H9 (cell line): ENCODE results near the gene SLC38A1. TPM values are rescaled to one million over a fixed set of nuclear protein-coding genes. Genes with fewer than 3 reads are reported as not detected.

Experiments
- DNase-seq: peaks from one replicate; pipeline ENCODE4 v3.0.0-alpha.2; 2017
- H2AFZ ChIP-seq: one replicate; pipeline ENCODE4 v1.6.1; 2013; ENCODE audit warnings: mild to moderate bottlenecking, low read length, control low read depth, moderate library complexity
- H2AK5ac ChIP-seq: 2 replicates; pipeline ENCODE4 v1.6.1; 2013; ENCODE audit warnings: low read length, control low read depth, mixed read lengths; ENCODE audit not compliant: insufficient read length
- H2BK120ac ChIP-seq: one replicate; pipeline ENCODE4 v1.6.1; 2013; ENCODE audit warnings: low read depth, mild to moderate bottlenecking, low read length, control low read depth, inconsistent platforms; ENCODE audit not compliant: poor library complexity, severe bottlenecking
- H2BK12ac ChIP-seq: 2 replicates; pipeline ENCODE4 v1.6.1; 2013; ENCODE audit warnings: low read length, control low read depth, mixed read lengths, low read depth; ENCODE audit not compliant: insufficient read length
- H2BK15ac ChIP-seq: 2 replicates; pipeline ENCODE4 v1.6.1; 2013; ENCODE audit warnings: low read depth, low read length, control low read depth
- H2BK20ac ChIP-seq: one replicate; pipeline ENCODE4 v1.6.1; 2013; ENCODE audit warnings: low read depth, mild to moderate bottlenecking, low read length, control low read depth, inconsistent platforms; ENCODE audit not compliant: poor library complexity, severe bottlenecking
- H2BK5ac ChIP-seq: 2 replicates; pipeline ENCODE4 v1.6.1; 2013; ENCODE audit warnings: low read length, control low read depth, mixed read lengths; ENCODE audit not compliant: insufficient read length
- H3K14ac ChIP-seq: 2 replicates; pipeline ENCODE4 v1.6.1; 2013; ENCODE audit warnings: low read length, control low read depth; ENCODE audit not compliant: insufficient read depth
- H3K18ac ChIP-seq: 2 replicates; pipeline ENCODE4 v1.6.1; 2013; ENCODE audit warnings: low read depth, mild to moderate bottlenecking, mixed read lengths, low read length, control low read depth; ENCODE audit not compliant: insufficient read length
- H3K23ac ChIP-seq: 2 replicates; pipeline ENCODE4 v1.6.1; 2013; ENCODE audit warnings: low read length, control low read depth, mixed read lengths, low read depth; ENCODE audit not compliant: insufficient read length
- H3K23me2 ChIP-seq: 2 replicates; pipeline ENCODE4 v1.6.1; 2013; ENCODE audit warnings: low read depth, mild to moderate bottlenecking, mixed read lengths, low read length, control low read depth; ENCODE audit not compliant: insufficient read length, poor library complexity, severe bottlenecking
- H3K27ac ChIP-seq: 2 replicates; pipeline ENCODE4 v1.5.1; 2013; ENCODE audit warnings: low read length, control low read depth, mixed read lengths, low read depth; ENCODE audit not compliant: insufficient read length
- H3K27me3 ChIP-seq: 2 replicates; pipeline ENCODE4 v1.6.1; 2013; ENCODE audit warnings: low read length, control low read depth, inconsistent platforms; ENCODE audit not compliant: insufficient read depth
- H3K4ac ChIP-seq: 2 replicates; pipeline ENCODE4 v1.6.1; 2013; ENCODE audit warnings: low read depth, mild to moderate bottlenecking, control low read depth, inconsistent platforms, low read length, moderate library complexity
- H3K4me1 ChIP-seq: 2 replicates; pipeline ENCODE4 v1.6.1; 2013; ENCODE audit warnings: low read length, control low read depth, inconsistent platforms; ENCODE audit not compliant: insufficient read depth
- H3K4me2 ChIP-seq: 2 replicates; pipeline ENCODE4 v1.6.1; 2013; ENCODE audit warnings: low read length, control low read depth, mixed read lengths; ENCODE audit not compliant: insufficient read length, insufficient read depth
- H3K56ac ChIP-seq: 2 replicates; pipeline ENCODE4 v1.6.1; 2013; ENCODE audit warnings: low read depth, mild to moderate bottlenecking, mixed read lengths, low read length, control low read depth; ENCODE audit not compliant: insufficient read length
- H3K79me1 ChIP-seq: 2 replicates; pipeline ENCODE4 v1.6.1; 2013; ENCODE audit warnings: low read depth, mild to moderate bottlenecking, moderate library complexity, low read length, control low read depth, inconsistent platforms; ENCODE audit not compliant: insufficient read depth, poor library complexity, severe bottlenecking
- H3K79me2 ChIP-seq: 2 replicates; pipeline ENCODE4 v1.6.1; 2013; ENCODE audit warnings: low read length, control low read depth, inconsistent platforms; ENCODE audit not compliant: insufficient read depth
- H3K9ac ChIP-seq: 2 replicates; pipeline ENCODE4 v1.6.1; 2013; ENCODE audit warnings: low read length, control low read depth, mixed read lengths; ENCODE audit not compliant: insufficient read length; ENCODE audit errors: extremely low read depth
- H3K9me3 ChIP-seq: one replicate; pipeline ENCODE4 v1.6.1; 2013; ENCODE audit warnings: low read depth, low read length, inconsistent platforms; ENCODE audit not compliant: control insufficient read depth
- H3T11ph ChIP-seq: one replicate; pipeline ENCODE4 v1.6.1; 2013; ENCODE audit warnings: mild to moderate bottlenecking, low read length, control low read depth, inconsistent platforms
- H4K20me1 ChIP-seq: one replicate; pipeline ENCODE4 v1.6.1; 2013; ENCODE audit not compliant: control insufficient read depth, insufficient read length, insufficient read depth
- H4K5ac ChIP-seq: 2 replicates; pipeline ENCODE4 v1.6.1; 2013; ENCODE audit warnings: low read depth, mild to moderate bottlenecking, mixed read lengths, low read length, control low read depth; ENCODE audit not compliant: insufficient read length
- H4K8ac ChIP-seq: replicated peaks from 2 replicates; pipeline ENCODE4 v1.6.1; 2013; ENCODE audit warnings: low read length, control low read depth, mixed read lengths, low read depth; ENCODE audit not compliant: insufficient read length
- H4K91ac ChIP-seq: 2 replicates; pipeline ENCODE4 v1.6.1; 2013; ENCODE audit warnings: low read depth, mild to moderate bottlenecking, moderate library complexity, mixed read lengths, low read length, control low read depth; ENCODE audit not compliant: insufficient read length
- H3K27ac Mint-ChIP-seq, 3 experiments: 2 replicates in 2 of 3; 3 replicates in 1 of 3; pipeline ENCODE4 v1.8.0; 2020 to 2021; ENCODE audit warnings: mixed read lengths in 3 of 3, mild to moderate bottlenecking in 1 of 3, moderate library complexity in 1 of 3
- H3K27me3 Mint-ChIP-seq: 2 replicates; pipeline ENCODE4 v1.8.0; 2021; ENCODE audit warnings: low read depth, mild to moderate bottlenecking, moderate library complexity, mixed read lengths
- H3K36me3 Mint-ChIP-seq, 3 experiments: 2 replicates in 2 of 3; 3 replicates in 1 of 3; pipeline ENCODE4 v1.8.0; 2020 to 2021; ENCODE audit warnings: low read depth in 3 of 3, mixed read lengths in 3 of 3; ENCODE audit not compliant: insufficient read depth in 1 of 3
- H3K4me1 Mint-ChIP-seq, 2 experiments: 2 replicates each; pipeline ENCODE4 v1.8.0; 2020; ENCODE audit warnings: mixed read lengths in 2 of 2
- H3K4me3 Mint-ChIP-seq, 2 experiments: 2 replicates in 1 of 2; 3 replicates in 1 of 2; pipeline ENCODE4 v1.8.0; 2020 to 2021; ENCODE audit warnings: mild to moderate bottlenecking in 2 of 2, mixed read lengths in 2 of 2, moderate library complexity in 1 of 2
- H3K9me3 Mint-ChIP-seq, 2 experiments: 2 replicates in 1 of 2; 3 replicates in 1 of 2; pipeline ENCODE4 v1.8.0; 2020; ENCODE audit warnings: mild to moderate bottlenecking in 2 of 2, mixed read lengths in 2 of 2, moderate library complexity in 1 of 2
- CTCF ChIP-seq: fragments of 200-600 bp; sonication (generic); conservative IDR thresholded peaks from 3 replicates; pipeline ENCODE4 v1.8.0; 2021; ENCODE audit warnings: antibody characterized with exemption, mild to moderate bottlenecking
- WGBS: extraction: QIAGEN DNeasy Blood & Tissue Kit; methylation state at CpG from one replicate; pipeline ENCODE4 v1.1.7; 2013; ENCODE audit warnings: missing lambda C conversion rate, low lambda C conversion rate, mixed read lengths; ENCODE audit not compliant: insufficient read length; ENCODE audit errors: extremely low coverage; 5-methylcytosine and 5-hydroxymethylcytosine counted together
- total RNA-seq: library from RNA; stranded (reverse); gene quantifications from 2 replicates; pipeline ENCODE4 v1.2.1, GENCODE V29; 2021

SLC38A1 gene
- total RNA-seq, 1 experiment from 2014 or later: 216 TPM

- Mint-ChIP-seq H3K27me3 (no peaks in the 10 kb centered on the region), H3K36me3 (peaks cover 2 to 6% (median 5%) of the 10 kb centered on the region in 3 experiments; a peak in 5 of 7 replicates), H3K4me1 (peaks cover 5 to 9% of the 10 kb centered on the region in 2 experiments; a peak in 3 of 4 replicates), H3K27ac (no peak overlapping the region), H3K4me3 (no peak overlapping the region), H3K9me3 (peaks cover 0 to under 1% of the 10 kb centered on the region in 2 experiments; a peak in 1 of 5 replicates)
- no peak for TF ChIP-seq CTCF
- Histone ChIP-seq H3K9ac (no peak overlapping the region), H4K8ac (no peak overlapping the region), H4K91ac (no peak overlapping the region), H4K5ac (no peak overlapping the region), H3K23me2 (no peaks in the 10 kb centered on the region), H3K79me2 (no peaks in the 10 kb centered on the region), H4K20me1 (no peaks in the 10 kb centered on the region), H3T11ph (no peak overlapping the region), H3K4me1 (no peaks in the 10 kb centered on the region), H3K79me1 (no peaks in the 10 kb centered on the region), H3K56ac (no peak overlapping the region), H2AK5ac (no peak overlapping the region), H2BK5ac (no peak overlapping the region), H2AFZ (no peak overlapping the region), H2BK20ac (no peak overlapping the region), H2BK15ac (no peak overlapping the region), H3K27ac (no peak overlapping the region), H3K27me3 (no peaks in the 10 kb centered on the region), H2BK120ac (no peak overlapping the region), H3K18ac (no peak overlapping the region), H3K4ac (no peak overlapping the region), H3K4me2 (no peak overlapping the region), H2BK12ac (no peak overlapping the region), H3K9me3 (no peaks in the 10 kb centered on the region), H3K14ac (no peak overlapping the region), H3K23ac (no peak overlapping the region)
- DNase-seq: no peak
- no CpG with 5 or more reads among the region's 3 CpGs for WGBS
These were observed 7.9 kb upstream of the SLC38A1 start for GRCh38 chr12:46276756-46277155.
